MM.1S (cell line): Measurements from ENCODE around the gene ARHGEF25.
"Not testable (repeated sequence)": the region's sequence is repeated elsewhere in the genome, so short reads cannot be mapped to it uniquely, and the experiment has no call there.

ENCODE experiments used
- DNase-seq: peaks from one replicate; pipeline ENCODE4 v3.0.0-alpha.2; 2015
- H2AFZ ChIP-seq: fragments of 300-600 bp; sonication (generic); 2 replicates; pipeline ENCODE4 v1.6.0; 2016; ENCODE audit warnings: antibody characterized with exemption, low read length
- H3F3A ChIP-seq: fragments of 300-600 bp; sonication (generic); 2 replicates; pipeline ENCODE4 v1.6.1; 2016; ENCODE audit warnings: mild to moderate bottlenecking, antibody characterized with exemption, low read length, moderate library complexity, mixed read lengths; ENCODE audit not compliant: insufficient read depth
- H3K27ac ChIP-seq: fragments of 300-600 bp; sonication (generic); 2 replicates; pipeline ENCODE4 v1.5.1; 2016; ENCODE audit warnings: mild to moderate bottlenecking, low read length
- H3K27me3 ChIP-seq: fragments of 300-600 bp; sonication (generic); replicated peaks from 2 replicates; pipeline ENCODE4 v1.6.0; 2016; ENCODE audit warnings: low read length; ENCODE audit not compliant: insufficient read depth
- H3K36me3 ChIP-seq: fragments of 300-600 bp; sonication (generic); replicated peaks from 2 replicates; pipeline ENCODE4 v1.6.1; 2016; ENCODE audit warnings: mild to moderate bottlenecking, low read length, mixed read lengths; ENCODE audit not compliant: insufficient read depth
- H3K4me1 ChIP-seq: fragments of 300-600 bp; sonication (generic); 2 replicates; pipeline ENCODE4 v1.6.1; 2016; ENCODE audit warnings: low read length, mixed read lengths
- H3K4me2 ChIP-seq: fragments of 300-600 bp; sonication (generic); 2 replicates; pipeline ENCODE4 v1.6.0; 2016; ENCODE audit warnings: low read depth, low read length
- H3K4me3 ChIP-seq: fragments of 300-600 bp; sonication (generic); 2 replicates; pipeline ENCODE4 v1.5.1; 2016; ENCODE audit warnings: low read length, mixed read lengths
- H3K79me2 ChIP-seq: fragments of 300-600 bp; sonication (generic); 2 replicates; pipeline ENCODE4 v1.6.1; 2016; ENCODE audit warnings: mixed run types, low read length, mixed read lengths
- H3K9ac ChIP-seq: fragments of 300-600 bp; sonication (generic); 2 replicates; pipeline ENCODE4 v1.6.1; 2016; ENCODE audit warnings: low read length, mixed read lengths
- H3K9me2 ChIP-seq: fragments of 300-600 bp; sonication (generic); replicated peaks from 2 replicates; pipeline ENCODE4 v1.6.1; 2016; ENCODE audit warnings: mild to moderate bottlenecking, low read length, mixed read lengths; ENCODE audit not compliant: insufficient read depth
- H3K9me3 ChIP-seq: fragments of 300-600 bp; sonication (generic); replicated peaks from 2 replicates; pipeline ENCODE4 v1.6.1; 2016; ENCODE audit warnings: mild to moderate bottlenecking, low read length, mixed read lengths; ENCODE audit not compliant: insufficient read depth
- H4K20me1 ChIP-seq: fragments of 300-600 bp; sonication (generic); 2 replicates; pipeline ENCODE4 v1.6.1; 2016; ENCODE audit warnings: mild to moderate bottlenecking, low read length, moderate library complexity, mixed read lengths; ENCODE audit not compliant: insufficient read depth
- EZH2 ChIP-seq: fragments of 300-600 bp; sonication (generic); optimal IDR thresholded peaks from 2 replicates; pipeline ENCODE3; 2017; ENCODE audit warnings: low read depth, mild to moderate bottlenecking, antibody characterized with exemption, low read length, mixed read lengths
- EZH2phosphoT487 ChIP-seq: fragments of 300-600 bp; sonication (generic); IDR thresholded peaks from 2 replicates; pipeline ENCODE4 v1.6.1; 2018; ENCODE audit warnings: antibody characterized with exemption, low read length
- TF ChIP-seq, protein P1 (sequence below): fragments of 300-600 bp; sonication (generic); IDR thresholded peaks from 2 replicates; pipeline ENCODE4 v1.5.1; 2016; ENCODE audit warnings: antibody characterized with exemption, low read length, mixed read lengths

Gene ARHGEF25

DNA sequence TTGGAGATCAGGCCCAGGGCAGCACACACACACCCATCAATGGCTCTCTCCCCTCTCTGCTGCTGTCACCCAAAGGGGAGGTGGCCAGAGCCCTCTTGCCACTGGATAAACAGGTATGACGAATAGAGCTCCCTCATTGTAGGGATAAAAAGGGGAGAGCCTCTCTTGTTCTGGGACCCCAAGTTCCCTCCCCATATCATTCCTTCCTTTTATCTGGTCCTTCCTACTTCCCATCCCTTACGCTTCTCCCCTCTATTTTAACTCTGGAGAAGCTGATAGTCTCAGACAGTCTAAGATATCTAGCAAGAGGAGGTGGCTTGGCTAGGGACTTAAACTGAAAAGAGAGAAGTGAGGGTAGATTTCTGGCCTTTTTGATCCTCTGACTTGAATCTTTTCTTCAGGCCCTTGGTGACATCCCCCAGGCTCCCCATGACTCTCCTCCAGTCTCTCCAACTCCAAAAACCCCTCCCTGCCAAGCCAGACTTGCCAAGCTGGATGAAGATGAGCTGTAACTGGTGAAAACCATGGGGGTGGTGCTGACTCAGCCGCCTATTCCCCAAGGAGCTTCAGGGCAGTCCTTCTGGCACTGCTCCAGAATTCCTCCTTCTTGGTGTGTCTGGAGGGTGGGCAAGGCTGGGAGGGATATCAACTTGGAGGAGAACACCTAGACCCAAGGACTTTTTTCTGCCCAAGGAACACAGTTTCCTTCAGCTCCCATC is 5.3 kb downstream of the ARHGEF25 start:
- Histone ChIP-seq H3K36me3 (no peaks in the 10 kb centered on the region), H3K27me3 (peaks cover 36% of the 10 kb centered on the region), H3K9me3 (no peaks in the 10 kb centered on the region)

DNA sequence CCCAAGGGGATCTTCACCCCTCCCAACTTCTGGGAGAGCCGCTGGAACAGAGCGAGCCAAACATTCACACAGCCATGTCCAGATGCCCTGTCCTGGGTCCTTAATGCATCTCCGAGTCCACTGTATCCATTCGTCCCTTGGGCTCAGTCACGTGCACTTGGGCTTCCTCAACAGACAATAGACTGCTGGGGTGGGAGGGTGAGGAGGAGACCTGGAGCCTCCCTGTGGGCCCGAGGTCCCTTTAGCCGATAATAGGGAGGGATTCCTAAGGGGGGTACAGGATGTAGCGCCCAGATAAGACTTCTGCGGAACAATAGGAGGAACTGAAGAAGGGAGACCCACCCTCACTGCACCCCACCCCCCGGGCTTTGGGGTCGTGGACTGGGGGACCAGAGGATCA is 6.7 kb downstream of the ARHGEF25 start:
- Histone ChIP-seq H2AFZ (no peak overlapping the region), H3K9me3 (no peaks in the 10 kb centered on the region), H3K9ac (no peak overlapping the region), H3K79me2 (no peaks in the 10 kb centered on the region), H3K4me1 (peaks cover 11% of the 10 kb centered on the region), H3K4me2 (no peak overlapping the region), H3K4me3 (no peak overlapping the region), H3F3A (no peaks in the 10 kb centered on the region), H3K27me3 (peaks cover 43% of the 10 kb centered on the region), H3K9me2 (no peaks in the 10 kb centered on the region), H3K36me3 (no peaks in the 10 kb centered on the region), H3K27ac (no peak overlapping the region), H4K20me1 (no peaks in the 10 kb centered on the region)
- TF ChIP-seq, protein P1, sequence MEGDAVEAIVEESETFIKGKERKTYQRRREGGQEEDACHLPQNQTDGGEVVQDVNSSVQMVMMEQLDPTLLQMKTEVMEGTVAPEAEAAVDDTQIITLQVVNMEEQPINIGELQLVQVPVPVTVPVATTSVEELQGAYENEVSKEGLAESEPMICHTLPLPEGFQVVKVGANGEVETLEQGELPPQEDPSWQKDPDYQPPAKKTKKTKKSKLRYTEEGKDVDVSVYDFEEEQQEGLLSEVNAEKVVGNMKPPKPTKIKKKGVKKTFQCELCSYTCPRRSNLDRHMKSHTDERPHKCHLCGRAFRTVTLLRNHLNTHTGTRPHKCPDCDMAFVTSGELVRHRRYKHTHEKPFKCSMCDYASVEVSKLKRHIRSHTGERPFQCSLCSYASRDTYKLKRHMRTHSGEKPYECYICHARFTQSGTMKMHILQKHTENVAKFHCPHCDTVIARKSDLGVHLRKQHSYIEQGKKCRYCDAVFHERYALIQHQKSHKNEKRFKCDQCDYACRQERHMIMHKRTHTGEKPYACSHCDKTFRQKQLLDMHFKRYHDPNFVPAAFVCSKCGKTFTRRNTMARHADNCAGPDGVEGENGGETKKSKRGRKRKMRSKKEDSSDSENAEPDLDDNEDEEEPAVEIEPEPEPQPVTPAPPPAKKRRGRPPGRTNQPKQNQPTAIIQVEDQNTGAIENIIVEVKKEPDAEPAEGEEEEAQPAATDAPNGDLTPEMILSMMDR = no peak
- TF ChIP-seq EZH2phosphoT487 = no peak
- no peak for TF ChIP-seq EZH2
- DNase-seq = no peak

More for the DNA sequence above, 5.3 kb downstream of the ARHGEF25 start:
- no peaks in the 10 kb centered on the region for H3K79me2 ChIP-seq
- H3K4me1 ChIP-seq = peaks cover 10% of the 10 kb centered on the region
- H3K4me2 ChIP-seq = no peak overlapping the region
- H3F3A ChIP-seq = no peaks in the 10 kb centered on the region
- H3K9ac ChIP-seq = no peak overlapping the region
- DNase-seq = no peak
- no peak overlapping the region for H3K4me3 ChIP-seq
- no peaks in the 10 kb centered on the region for H4K20me1 ChIP-seq
- H2AFZ ChIP-seq = no peak overlapping the region
- TF ChIP-seq EZH2phosphoT487 (no peak), EZH2 (no peak)
- TF ChIP-seq, protein P1 = no peak
- H3K27ac ChIP-seq = no peak overlapping the region
- no peaks in the 10 kb centered on the region for H3K9me2 ChIP-seq

DNA sequence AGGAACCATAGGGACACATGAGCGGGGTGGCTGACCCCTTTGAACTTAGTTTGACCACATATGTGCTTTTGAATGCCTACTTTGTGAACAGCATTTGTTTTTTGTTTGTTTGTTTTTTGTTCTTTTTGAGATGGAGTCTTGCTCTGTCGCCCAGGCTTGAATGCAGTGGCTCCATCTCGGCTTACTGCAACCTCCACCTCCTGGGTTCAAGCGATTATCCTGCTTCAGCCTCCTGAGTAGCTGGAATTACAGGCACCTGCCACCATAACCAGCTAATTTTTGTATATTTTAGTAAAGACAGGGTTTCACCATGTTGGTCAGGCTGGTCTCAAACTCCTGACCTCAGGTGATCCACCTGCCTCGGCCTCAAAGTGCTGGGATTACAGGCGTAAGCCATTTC is 7.2 kb downstream of the ARHGEF25 start:
- H3K79me2 ChIP-seq, H3K9me3 ChIP-seq, H3K27ac ChIP-seq, H3F3A ChIP-seq, DNase-seq, H3K9ac ChIP-seq, H4K20me1 ChIP-seq, H3K9me2 ChIP-seq, H3K4me2 ChIP-seq, H2AFZ ChIP-seq, H3K4me3 ChIP-seq, H3K36me3 ChIP-seq: not testable (repeated sequence)
- peaks cover 45% of the 10 kb centered on the region for H3K27me3 ChIP-seq
- H3K4me1 ChIP-seq = peaks cover 11% of the 10 kb centered on the region

DNA sequence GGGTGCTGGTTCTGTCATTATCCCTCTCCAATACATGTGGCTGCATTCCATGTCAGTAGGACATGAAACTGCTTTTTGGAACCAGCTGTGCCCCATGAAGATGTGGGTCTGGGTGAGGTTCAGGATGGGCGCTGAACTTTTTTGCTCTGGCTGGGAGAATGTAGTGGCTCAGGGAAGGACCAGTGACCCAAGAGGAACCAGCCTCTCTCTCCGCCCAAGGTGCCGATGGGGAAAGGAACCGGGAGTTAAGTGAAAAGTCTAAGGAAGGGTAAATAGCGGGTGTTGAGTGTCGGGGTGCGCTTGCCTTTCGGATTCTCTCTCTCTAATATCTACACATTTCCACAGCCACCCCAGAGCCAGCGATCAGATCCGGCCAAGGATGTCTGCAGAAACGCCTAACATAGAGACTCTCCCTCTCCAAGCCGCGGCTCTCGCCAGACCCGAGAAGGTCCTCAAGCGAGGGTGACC is 7.8 kb downstream of the ARHGEF25 start:
- Histone ChIP-seq H3K4me2 (no peak overlapping the region), H3K79me2 (no peaks in the 10 kb centered on the region), H3K9me3 (no peaks in the 10 kb centered on the region), H3K9ac (no peak overlapping the region), H3K9me2 (no peaks in the 10 kb centered on the region), H3K27me3 (peaks cover 50% of the 10 kb centered on the region), H3F3A (no peaks in the 10 kb centered on the region), H3K36me3 (no peaks in the 10 kb centered on the region), H4K20me1 (no peaks in the 10 kb centered on the region), H2AFZ (no peak overlapping the region), H3K4me1 (peaks cover 8% of the 10 kb centered on the region), H3K27ac (no peak overlapping the region), H3K4me3 (no peak overlapping the region)
- TF ChIP-seq, protein P1 = no peak
- no peak for TF ChIP-seq EZH2
- TF ChIP-seq EZH2phosphoT487 = no peak
- no peak for DNase-seq
